ENCODE results near the gene RANBP3.

- TF ChIP-seq CTCF (conservative IDR thresholded peaks at IDR 0.05 in 1 of 2, IDR thresholded peaks at IDR 0.05 in 1 of 2; ENCODE audit: extremely low read depth in 1 of 2, insufficient read depth in 1 of 2, low read depth in 1 of 2, low read length in 2 of 2), result no peak
- no peak for TF ChIP-seq EZH2 (IDR thresholded peaks at IDR 0.05; ENCODE audit: borderline replicate concordance, low read length)
These were observed 62.2 kb downstream of the RANBP3 start for GRCh38 chr19:5915782-5916165.
